DMS 273 (cell line): Measurements from ENCODE around the gene C11orf52.
"Not testable (repeated sequence)": the region's sequence is repeated elsewhere in the genome, so short reads cannot be mapped to it uniquely, and the experiment has no call there.

Experiments used
- DNase-seq: peaks from one replicate; lab custom pipeline; 2025; ENCODE audit not compliant: unreplicated experiment; lab: John Stamatoyannopoulos, UW

The C11orf52 gene

DNA sequence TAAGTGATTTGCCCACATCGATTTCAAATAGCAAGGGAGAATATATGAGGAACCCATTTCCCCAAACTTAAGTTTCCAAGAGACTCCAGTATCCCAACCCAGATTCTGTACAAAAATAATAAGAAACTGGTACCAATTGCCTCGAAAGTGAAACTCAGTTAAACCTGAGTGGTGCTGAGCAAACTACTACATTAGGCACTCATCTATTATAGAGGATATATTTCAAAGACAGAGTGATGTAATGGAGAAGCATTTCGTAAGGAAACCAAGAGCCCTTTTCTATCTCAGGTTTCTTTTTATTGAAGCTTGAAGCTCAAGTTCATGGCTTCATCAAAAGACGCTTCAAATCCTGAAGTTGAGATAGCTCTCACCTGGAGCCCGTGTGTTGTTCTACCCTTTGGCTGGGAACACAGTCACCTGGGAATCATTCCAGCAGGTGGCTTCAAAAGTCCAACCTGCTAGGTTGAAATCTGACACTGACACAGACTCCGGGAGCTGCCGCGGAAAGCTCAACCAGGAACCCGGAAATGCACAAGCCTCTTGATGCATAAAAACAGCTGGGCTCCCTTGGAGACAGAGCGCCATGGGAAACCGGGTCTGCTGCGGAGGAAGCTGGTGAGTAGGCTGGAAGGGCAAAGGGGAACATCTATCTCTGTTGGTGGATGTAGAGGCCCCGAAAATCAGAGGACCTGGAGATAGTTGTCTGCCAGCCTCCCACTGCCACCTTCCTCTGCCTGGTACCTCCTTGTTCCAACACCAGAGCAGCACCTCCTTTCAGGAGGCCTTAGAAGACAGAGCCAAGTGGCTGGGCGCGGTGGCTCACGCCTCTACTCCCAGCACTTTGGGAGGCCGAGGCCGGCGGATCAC, at the start of gene C11orf52:
C11orf52 (plus strand) TSS at position 524 of the 867 bp plus-strand sequence; CDS start at position 584, 60 bp downstream.
- peak; percentile 80 for DNase-seq

DNA sequence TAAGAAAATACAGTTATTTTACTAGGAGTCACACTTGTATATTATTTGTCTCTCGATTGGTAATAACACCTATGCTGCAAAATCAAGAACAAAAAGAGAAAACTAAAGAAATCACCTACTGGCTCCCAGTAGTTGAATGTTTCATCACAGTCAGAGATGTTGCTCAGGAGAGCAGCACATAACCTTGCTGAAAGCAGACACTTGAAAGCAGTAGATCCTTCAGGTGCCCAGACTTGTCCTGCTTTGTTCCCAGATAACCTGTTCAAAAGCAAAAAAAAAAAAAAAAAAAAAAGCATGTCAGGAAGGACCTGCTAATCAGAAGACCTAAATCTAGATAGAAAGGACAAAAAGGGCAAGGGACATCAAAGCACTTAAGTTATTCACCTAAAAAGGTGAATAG, 48.6 kb upstream of the C11orf52 start:
- DNase-seq = no peak

DNA sequence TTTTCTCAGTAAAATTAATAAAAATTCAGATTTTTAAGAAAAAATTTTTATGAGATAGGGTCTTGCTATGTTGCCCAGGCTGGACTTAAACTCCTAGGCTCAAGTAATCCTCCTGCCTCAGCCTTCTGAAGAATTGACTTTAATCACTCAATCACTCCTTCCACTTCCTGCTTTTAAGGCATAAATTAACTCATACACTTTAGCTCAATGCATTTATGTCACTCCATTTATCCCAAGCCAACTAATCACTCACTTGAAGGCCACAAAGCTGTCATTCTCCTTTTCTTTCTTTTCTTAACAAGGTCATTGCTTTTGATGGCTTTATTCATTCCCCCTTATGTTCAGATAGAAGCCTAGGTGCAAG, 48.2 kb upstream of the C11orf52 start:
- no peak for DNase-seq

GRCh38 chr11:111870886-111871692, 47.6 kb upstream of the C11orf52 start, which contains the start of gene ALG9:
Gene ALG9 (minus strand): TSS chr11:111871581. CDS start chr11:111871482, 99 bp downstream.
- peak; percentile 78 for DNase-seq

DNA sequence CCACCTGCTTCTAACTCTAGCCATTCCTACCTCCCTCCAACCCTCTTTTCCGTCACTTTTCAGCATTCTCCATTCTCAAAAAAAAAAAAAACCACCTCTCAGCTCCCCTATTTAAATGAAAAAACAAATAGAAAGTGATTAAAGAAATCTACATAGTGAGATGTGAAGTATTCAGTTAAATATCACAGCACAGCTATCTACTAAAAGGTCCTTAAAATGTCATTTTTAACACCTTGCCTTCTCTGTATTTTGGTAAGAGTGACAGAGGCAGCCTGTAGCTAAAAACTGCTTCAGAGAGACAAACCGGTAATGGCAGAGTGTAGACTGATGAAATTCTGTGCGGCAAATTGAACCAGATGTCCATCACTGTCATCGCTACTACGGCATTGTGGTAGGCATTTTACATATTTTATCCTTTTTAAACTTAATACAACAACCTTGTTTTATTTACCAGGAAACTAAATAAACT, 47.0 kb upstream of the C11orf52 start:
- DNase-seq = peak; percentile 18

GRCh38 chr11:111878385-111878848, 40.3 kb upstream of the C11orf52 start:
- DNase-seq = peak; percentile 73

DNA sequence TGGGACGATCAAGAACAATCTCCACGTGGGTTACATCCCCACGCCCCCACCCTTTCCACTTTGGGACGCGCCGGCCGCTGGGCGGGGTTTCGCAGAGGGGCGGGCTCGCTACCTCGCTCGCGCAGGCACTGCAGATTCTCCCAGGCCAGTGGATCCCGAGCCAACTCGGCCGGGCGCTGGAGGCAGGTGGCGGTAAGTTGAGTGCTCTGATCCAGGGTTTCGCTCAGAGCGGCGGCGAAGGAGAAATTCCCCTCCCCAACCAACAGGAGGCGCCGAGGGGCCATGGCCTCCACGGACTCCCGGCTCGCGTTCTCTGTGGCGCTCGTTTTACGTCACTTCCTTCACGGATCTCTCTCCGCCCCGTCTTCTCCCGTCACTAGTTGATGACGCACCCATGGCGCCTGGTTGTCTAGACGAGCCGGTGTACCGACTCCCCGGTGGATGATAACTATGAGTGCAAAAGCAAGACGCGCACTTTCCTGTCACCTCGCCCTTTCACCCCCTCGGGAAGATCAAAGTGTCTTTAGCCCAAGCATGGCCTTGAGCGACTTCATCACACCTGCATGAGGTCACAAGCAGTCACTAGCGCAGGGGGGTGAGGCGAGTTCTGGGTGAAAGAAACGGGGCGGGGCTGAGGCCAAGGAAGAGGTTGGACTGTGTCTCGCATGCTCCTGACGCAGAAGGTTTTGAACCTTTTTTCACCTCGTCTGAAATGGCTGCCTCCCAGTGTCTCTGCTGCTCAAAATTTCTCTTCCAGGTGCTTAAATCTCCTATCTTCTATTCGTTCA, 39.7 kb upstream of the C11orf52 start, which contains the start of the genes CFAP68 and FDXACB1:
CFAP68 (plus strand) TSS at position 693 of the 788 bp plus-strand sequence; CDS start at position 713, 20 bp downstream.
FDXACB1 (minus strand) TSS at position 317 of the 788 bp plus-strand sequence; CDS start at position 284, 33 bp downstream.
- DNase-seq = peak; percentile 98

DNA sequence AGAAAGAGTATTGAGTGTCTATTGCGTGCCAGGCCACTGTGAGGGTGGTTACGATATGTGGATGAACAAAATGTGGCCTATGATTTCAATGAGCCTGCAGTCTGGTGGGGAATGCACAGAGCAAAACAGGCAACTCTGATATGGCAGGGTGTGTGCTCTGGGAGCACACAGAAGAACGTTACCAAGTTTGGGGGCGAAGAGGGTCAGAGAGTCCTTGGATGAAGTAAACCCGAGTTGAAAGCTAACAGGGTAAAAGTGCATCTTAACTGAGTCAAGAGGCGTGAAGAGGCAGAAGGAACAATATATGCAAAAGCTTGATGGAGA, 39.1 kb upstream of the C11orf52 start:
- DNase-seq = peak; percentile 27

- DNase-seq = no peak
These were observed 36.5 kb upstream of the C11orf52 start for GRCh38 chr11:111882202-111882601.

DNA sequence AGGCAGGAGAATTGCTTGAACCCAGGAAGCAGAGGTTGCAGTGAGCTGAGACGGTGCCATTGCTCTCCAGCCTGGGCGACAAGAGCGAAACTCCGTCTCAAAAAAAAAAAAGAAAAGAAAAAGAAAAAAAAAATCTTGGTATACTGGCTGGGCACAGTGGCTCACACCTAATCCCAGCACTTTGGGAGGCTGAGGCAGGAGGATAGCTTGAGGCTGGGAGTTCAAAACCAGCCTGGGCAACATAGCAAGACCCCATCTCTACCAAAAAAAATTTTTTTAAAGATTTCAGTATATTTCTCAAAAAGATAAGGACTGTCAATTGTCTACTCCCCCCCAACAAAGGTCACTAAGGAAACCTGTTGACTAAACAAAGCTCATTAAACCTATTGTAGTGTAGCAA, 33.7 kb upstream of the C11orf52 start:
- DNase-seq = not testable (repeated sequence)

GRCh38 chr11:111886032-111886431, 32.7 kb upstream of the C11orf52 start:
- no peak for DNase-seq

DNA sequence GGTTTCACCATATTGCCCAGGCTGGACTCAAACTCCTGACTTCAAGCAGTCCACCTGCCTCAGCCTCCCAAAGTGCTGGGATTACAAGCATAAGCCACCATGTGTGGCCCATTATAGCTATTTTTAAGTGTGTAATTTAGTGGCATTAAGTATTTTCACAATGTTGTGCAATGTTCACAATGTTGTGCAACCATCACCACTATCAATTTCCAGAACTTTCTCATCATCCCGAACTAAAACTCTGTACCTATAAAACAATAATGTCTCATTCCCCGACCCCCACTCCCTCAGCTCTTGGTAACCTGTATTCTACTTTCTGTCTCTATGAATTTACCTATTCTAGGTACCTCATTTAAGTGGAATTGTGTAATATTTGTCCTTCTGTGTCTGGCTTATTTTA, 31.9 kb upstream of the C11orf52 start:
- no peak for DNase-seq

DNA sequence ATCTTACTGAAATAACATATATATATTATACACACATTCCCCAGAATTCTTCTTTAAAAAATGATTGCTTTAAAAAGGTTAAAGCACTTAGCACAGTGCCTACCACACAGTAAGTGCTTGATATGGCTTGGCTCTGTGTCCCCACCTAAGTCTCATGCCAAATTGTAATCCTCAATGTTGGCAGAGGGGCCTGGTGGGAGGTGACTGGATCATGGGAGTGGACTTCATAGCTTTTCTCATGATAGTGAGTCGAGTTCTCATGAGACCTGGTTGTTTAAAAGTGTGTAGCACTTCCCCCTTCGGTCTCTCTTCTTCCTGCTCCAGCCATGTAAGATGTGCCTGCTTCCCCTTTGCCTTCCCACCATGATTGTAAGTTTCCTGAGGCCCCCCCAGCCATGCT, 13.3 kb upstream of the C11orf52 start:
- DNase-seq = no peak

GRCh38 chr11:111906680-111907079, 12.0 kb upstream of the C11orf52 start:
- DNase-seq = no peak

DNA sequence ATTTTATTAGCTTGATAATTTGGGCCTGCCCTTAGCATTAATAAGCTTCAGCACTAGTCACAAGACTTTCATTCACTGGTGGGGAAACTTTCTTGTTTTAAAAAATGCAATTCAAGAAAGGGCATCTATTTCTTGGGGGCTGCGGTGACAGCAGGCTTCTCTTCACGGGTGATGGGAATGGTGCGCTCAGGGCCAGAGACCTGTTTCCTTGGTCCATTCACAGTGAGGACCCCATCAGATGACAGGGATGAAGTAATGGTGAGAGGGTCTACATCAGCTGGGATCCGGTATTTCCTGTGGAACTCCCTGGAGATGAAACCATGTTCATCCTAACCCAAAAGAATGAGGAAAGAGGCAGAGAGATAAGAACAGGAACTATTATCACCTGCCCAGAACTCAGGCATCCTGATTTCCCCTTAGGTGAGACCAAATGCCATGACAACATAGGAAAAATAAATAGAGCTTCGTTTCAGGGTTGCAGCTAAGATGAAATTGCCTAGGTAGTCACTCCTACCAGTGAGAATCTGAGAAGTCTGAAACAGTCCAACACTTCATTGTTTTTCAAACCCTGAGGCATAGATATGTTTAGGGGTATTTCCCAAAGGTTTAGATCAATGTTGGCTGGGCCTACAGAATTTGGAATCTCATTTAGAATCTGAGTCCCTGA, 9.9 kb upstream of the C11orf52 start:
- no peak for DNase-seq

DNA sequence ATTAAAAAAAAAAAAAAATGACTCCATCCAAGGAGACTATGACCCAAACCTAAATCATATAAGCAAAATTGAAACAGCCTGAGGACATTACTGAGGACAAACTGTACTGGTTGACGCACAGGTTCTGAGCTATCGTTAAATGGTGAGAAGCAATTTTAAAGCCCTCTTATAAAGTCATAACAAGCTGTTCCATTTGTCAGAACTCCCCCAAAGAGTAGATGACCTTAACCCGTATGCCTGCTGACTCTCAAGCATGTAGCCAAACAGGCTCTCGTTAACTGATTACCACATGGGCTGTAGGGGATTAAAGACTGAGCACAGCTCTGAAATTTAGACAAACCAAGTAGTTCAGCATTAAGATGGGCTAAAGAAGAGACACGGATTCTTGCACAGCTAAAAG, 9.3 kb upstream of the C11orf52 start:
- no peak for DNase-seq

DNA sequence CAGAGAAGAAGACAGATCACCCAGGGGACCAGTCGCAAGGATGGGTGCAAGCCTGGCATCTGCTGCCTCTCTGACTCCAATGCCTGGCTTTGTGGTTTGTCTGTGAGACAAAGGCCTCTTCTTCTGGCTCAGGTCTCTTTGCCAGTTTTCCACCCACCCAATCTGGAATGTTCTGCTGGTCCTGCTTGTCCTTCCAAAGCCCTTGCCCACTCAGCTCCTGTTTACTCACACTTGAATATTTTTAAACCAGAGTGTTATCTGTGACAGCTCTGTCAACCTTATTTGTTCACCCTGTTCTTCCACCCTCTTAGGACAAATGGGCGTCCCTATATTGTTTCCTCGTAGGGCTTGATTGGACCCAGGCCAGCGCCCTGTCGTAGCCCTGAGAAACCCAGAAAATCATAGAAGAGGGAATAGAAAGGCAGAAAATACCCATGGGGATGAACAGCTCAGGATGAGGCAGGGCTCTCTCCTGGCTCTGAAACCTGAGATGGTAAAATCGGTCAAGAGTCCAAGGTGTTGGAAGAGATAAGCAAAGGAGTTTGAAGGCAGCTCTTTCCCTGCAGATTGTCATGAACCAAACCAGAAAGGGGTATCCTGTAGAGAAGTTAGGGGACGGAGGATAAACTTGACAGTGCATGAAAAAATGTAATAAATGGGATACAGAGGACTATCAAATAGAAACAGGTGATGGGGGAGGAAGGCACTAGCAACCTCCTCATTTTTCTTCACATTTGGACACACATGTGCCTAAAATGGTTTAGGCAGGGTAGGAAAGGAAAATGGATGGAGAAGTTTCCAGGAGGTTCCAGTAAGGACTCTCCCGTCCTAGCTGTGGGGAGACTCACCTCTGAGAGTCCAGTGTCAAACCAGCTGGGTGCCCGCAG, 7.8 kb upstream of the C11orf52 start:
- DNase-seq = no peak

DNA sequence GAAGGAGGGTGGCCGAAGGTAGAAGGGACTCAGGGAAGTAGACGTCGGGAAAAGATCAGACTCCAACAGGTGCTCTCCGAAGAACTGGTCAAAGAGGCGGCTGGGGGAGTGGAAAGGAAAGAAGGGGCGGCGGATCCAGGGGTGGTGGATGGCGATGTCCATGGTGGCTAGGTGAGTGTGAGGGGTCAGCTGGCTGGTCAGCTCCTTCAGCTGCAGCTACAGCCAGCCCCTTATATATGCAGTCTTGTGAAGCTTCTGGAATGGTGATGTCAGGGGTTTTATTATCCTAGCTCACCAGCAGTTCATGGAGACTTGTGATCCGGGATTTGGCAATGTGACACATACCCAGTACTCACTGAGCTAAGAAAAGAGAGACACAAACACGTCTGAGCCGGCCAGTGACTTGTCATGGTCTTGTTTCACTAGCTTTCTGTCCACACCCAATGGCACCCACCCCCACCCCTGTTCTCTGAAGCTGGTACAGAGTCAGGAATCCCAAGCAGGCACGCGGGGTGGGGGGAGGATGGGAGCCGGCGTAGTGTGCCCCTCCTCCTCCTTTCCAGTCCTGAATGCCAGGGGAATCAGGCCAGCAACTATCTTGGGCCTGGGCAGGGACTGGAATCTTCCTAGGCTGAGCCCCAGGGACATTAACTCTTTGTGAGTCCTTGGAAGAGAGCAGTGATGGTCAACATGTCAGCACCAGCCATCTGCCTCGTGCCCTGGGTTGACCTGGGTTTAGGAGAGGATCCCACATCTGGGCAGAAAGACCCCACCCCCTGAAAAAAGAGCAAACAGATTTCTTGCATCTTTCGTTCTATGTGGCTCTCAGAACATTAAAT, 6.9 kb upstream of the C11orf52 start, which contains the start of gene CRYAB:
CRYAB (minus strand) TSS at position 208 of the 839 bp plus-strand sequence; CDS start at position 162, 46 bp downstream.
- DNase-seq = peak; percentile 21
